GM12865 (cell line): ENCODE results near the gene COG4.
"Not testable (repeated sequence)": the region's sequence is repeated elsewhere in the genome, so short reads cannot be mapped to it uniquely, and the experiment has no call there.

Experiments used
- DNase-seq: peaks from one replicate; pipeline ENCODE4 v3.0.0; 2010; ENCODE audit warnings: low read depth
- H3K4me3 ChIP-seq: 2 replicates; pipeline ENCODE4 v1.5.1; 2011; ENCODE audit warnings: mild to moderate bottlenecking, low read depth, low read length, control low read depth
- CTCF ChIP-seq: IDR thresholded peaks from 2 replicates; pipeline ENCODE4 v1.5.1; 2011; ENCODE audit warnings: low read length, control low read depth, low read depth, inconsistent platforms; ENCODE audit not compliant: insufficient read depth; ENCODE audit errors: missing control alignments

COG4 gene

GRCh38 chr16:70551788-70552187, 28.4 kb upstream of the COG4 start:
- DNase-seq = no peak
- no peak overlapping the region for H3K4me3 ChIP-seq
- TF ChIP-seq CTCF = no peak

GRCh38 chr16:70550082-70550481, 26.7 kb upstream of the COG4 start:
- DNase-seq = no peak
- no peak for TF ChIP-seq CTCF
- H3K4me3 ChIP-seq = no peak overlapping the region

GRCh38 chr16:70548936-70549335, 25.6 kb upstream of the COG4 start:
- H3K4me3 ChIP-seq = no peak overlapping the region
- no peak for TF ChIP-seq CTCF
- no peak for DNase-seq

DNA sequence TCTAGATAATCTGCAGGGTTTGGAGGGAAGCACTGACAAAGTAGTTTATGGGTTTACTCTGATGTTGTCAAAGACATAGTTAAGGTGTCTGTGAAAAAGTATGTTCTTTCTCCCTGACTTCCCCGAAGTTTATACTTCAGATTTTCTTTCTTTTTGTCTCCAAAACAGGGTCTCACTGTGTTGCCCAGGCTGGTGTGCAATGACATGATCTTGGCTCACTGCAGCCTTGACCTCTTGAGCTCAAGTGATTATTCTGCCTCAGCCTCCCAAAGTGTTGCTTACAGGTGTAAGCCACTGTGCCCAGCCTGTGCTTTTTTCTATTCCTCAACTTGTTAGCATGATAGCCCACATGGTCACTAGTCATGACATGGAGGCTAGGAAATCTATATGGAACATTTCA, 21.2 kb upstream of the COG4 start:
- TF ChIP-seq CTCF = no peak
- H3K4me3 ChIP-seq = no peak overlapping the region
- DNase-seq = no peak

DNA sequence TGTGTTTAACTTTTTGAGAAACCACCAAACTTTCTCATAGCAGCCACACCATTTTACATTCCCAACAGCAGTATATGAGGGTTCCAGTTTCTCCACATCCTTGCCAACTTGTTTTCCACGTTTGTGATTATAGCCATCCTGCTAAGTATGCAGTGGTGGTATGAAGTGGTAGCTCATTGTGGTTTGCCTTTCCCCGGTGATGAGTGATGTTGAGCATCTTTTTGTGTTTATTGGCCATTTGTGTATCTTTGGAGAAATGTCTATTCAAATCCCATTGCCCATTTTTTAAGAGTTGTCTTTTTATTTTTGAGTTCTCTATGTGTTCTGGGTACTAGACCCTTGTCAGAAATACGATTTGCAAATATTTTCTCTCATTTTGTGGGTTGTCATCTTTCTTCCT, 17.6 kb upstream of the COG4 start:
- H3K4me3 ChIP-seq = no peak overlapping the region
- TF ChIP-seq CTCF = no peak
- no peak for DNase-seq

DNA sequence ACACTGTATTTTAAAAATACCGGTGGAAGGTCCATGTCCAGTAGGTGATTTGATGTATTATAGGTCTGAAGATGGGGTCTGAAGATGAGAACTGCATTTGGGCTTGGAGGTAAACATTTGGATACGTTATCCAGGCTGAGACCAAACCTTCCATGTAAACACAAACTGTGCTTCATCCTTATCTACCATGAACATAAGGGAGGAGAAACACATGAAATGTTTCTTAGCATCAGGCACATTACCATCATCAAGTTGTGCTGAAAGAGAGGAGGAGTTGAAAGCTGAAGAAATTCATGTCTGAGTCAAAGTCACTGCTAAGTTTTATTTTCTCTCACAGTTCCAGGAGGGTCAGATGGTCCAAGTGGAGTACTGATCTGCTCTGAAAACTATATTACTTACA, 11.6 kb upstream of the COG4 start:
- no peak overlapping the region for H3K4me3 ChIP-seq
- no peak for TF ChIP-seq CTCF

DNA sequence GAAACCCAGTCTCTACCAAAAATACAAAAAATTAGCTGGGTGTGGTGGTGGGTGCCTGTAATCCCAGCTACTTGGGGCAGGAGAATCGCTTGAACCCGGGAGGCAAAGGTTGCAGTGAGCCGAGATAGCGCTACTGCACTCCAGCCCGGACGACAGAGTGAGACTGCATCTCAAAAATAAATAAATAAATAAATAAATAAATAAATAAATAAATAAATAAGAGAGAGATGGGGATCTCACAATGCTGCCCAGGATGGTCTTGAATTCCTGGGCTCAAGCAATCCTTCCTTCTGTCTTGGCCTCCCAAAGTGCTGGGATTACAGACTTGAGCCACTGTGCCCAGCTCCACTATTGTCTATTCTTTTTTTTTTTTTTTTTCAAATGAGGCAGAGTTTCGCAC, 6.6 kb upstream of the COG4 start:
- H3K4me3 ChIP-seq, DNase-seq: not testable (repeated sequence)

More for the DNA sequence above, 11.6 kb upstream of the COG4 start:
- DNase-seq = no peak

GRCh38 chr16:70529051-70529777, 5.9 kb upstream of the COG4 start:
- TF ChIP-seq CTCF = peak; percentile 33
- peak; percentile 37 for DNase-seq
- H3K4me3 ChIP-seq = no peak overlapping the region
